CD4-positive, alpha-beta T cell treated with Interleukin-4 for 4 hours (primary cell): ENCODE measurements around the gene VN1R5.

Experiments
- DNase-seq: peaks from one replicate; pipeline ENCODE4 v3.0.0-alpha.2; 2020

The VN1R5 gene

GRCh38 chr1:247303216-247303615 lies 47.3 kb downstream of the VN1R5 start:
- no peak for DNase-seq

GRCh38 chr1:247304031-247304430 lies 48.2 kb downstream of the VN1R5 start:
- DNase-seq: no peak
